GM18526 (cell line): ENCODE measurements around the gene SUN1.

ENCODE experiments used
- POLR2A ChIP-seq: IDR thresholded peaks from 3 replicates; pipeline ENCODE4 v1.6.1; 2011; ENCODE audit not compliant: insufficient read length; ENCODE audit errors: extremely low read depth

SUN1 gene

GRCh38 chr7:907158-907980 is 75.1 kb downstream of the SUN1 start:
- no peak for TF ChIP-seq POLR2A

DNA sequence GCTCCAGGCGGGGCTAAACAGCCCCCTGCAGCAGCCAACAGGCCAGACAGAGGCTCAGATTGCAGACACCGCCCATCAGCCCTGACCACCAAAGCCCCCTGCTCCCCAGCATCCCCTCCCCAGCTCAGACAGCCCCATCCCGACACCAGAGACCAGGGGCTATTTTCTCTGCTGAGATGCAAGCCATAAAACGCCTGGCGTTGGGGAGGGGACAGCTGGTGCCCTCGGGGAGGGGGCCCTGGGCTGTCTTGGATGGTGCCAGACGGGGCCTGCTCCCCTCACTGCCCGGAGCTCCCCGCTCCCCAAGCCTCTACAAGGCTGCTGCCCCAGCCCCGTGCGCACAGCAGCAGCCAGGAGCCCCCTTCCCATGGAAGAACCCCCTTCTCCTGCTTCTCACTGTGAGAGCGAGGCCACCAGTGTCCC is 75.9 kb downstream of the SUN1 start:
- no peak for TF ChIP-seq POLR2A

DNA sequence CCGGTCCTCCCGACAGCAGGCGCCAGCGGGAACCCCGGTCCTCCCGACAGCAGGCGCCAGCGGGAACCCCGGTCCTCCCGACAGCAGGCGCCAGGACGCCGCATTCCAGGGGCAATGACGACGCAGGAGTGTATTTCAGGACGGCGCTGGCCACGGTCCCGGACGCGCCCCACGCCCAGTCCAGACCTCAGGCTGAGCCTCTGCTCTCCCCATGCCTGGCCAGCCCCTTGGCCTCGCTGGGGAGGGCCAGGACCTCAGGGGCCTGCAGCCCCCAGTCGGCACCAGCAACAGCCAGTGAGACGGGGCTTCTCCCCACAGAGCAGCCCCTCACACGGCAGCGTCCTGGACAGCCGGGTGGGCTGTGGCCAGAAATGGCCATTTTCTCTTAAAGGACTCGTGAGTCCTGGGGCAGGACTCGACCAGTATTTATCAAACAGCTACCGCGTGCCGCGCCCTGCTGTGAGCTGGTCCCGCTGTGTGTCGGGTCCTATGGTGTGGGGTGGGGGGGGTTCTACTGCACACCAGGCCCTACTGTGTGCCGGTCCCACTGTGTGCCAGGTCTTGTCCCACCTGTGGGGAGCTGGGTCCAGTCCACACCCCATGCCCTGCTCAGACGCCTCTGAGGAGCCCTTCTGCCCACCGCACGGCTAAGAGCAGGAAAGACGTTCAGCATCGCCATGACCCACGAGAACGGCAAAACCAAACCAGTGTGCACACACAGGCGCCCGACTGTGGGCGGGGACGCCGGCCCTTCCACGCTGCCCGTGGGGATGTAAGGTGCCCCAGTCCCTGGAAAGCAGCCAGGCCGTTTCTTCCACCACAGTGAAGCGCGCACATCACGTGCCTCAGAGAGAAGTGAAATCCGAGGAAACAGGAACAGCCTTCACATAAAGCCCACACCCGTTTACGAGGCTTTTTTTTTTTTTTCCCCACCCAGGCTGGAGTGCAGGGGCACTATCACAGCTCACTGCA is 77.4 kb downstream of the SUN1 start:
- TF ChIP-seq POLR2A: no peak

DNA sequence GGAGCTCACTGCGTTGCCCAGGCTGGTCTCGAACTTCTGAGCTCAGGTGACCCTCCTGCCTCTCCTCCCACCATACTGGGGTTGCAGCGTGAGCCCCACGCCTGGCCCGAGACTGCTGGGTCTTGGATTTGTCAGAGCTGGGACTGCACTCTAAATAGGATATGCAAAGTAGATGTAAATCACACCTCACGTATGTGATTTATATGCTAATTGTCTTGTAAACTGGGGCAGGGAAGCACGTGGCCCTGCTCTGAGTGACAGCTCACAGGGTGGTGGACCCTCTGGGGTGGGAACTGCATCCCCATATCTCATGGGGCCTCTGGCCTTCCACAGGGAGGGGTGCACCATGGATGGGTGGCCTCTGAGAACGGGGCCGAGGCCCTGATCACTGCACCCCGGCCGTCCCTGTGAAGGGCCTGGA is 78.2 kb downstream of the SUN1 start:
- TF ChIP-seq POLR2A: no peak

GRCh38 chr7:910931-911431 is 78.7 kb downstream of the SUN1 start:
- TF ChIP-seq POLR2A: no peak

GRCh38 chr7:911791-912480 is 79.7 kb downstream of the SUN1 start:
- TF ChIP-seq POLR2A: no peak

DNA sequence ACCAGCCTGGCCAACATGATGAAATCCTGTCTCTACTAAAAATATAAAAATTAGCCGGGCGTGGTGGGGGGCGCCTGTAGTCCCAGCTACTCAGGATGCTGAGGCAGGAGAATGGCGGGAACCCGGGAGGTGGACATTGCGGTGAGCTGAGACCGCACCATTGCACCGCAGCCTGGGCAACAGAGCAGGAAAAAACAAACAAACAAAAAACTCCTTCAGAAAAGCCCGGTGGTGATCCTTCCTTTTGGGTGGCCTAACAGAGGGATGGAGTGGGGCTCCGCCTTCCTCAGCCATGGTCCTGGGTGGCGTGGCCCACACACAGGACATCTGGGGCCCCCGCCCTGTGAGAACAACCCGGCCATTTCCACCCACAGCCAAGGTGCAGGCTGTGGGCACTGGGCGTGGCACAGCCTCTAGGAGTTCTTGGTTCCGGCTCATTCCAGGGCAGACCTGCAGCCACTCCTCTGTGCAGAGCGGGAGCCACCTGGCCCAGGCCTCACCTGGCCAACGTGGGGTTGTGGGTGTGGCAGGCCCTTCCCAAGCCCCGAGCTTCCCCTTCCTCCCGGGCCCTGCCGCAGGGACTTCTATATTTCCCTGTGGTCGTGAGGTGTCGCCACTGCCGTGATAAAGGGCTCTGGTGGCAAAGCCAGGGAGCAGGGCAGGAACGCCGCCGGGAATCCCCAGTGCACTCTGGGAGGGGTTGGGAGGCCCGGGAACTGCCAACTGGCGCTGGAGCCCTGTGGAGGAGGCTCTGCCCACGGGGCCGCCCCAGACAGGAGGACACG is 81.7 kb downstream of the SUN1 start:
- no peak for TF ChIP-seq POLR2A

DNA sequence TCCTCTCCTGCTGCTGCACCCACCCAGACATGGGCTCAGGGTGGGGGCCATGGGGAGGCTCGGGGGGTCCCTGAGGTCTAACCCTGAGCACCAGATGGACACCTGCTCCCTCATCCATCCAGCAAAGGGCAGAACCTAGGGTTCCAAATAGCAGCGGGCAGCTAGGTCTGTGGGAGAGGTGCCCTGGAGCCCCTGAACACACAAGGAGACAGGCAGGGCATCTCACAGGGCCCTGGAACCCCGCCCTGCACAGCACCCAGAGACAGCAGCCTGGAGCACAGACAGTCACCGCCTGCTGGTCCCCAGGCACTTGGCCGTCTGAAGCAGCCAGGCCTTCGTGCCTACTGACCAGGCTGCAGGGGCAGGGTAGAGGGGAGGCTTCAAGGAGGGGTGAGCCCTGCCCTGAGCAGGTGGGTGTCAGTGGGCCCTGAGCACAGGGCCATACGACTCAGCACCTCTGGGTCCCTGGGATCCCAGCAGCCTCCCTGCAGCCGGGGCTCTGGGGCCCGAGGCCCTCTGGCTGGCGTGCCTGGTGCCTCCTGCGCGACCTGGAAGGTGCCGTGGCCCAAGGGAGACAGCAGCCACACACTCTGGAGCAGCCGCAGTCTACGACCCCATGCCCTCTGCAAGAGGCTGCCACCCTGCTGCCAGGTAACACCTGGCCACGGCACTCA is 82.4 kb downstream of the SUN1 start:
- no peak for TF ChIP-seq POLR2A

- no peak for TF ChIP-seq POLR2A
These were observed 83.3 kb downstream of the SUN1 start for GRCh38 chr7:915291-916218.

DNA sequence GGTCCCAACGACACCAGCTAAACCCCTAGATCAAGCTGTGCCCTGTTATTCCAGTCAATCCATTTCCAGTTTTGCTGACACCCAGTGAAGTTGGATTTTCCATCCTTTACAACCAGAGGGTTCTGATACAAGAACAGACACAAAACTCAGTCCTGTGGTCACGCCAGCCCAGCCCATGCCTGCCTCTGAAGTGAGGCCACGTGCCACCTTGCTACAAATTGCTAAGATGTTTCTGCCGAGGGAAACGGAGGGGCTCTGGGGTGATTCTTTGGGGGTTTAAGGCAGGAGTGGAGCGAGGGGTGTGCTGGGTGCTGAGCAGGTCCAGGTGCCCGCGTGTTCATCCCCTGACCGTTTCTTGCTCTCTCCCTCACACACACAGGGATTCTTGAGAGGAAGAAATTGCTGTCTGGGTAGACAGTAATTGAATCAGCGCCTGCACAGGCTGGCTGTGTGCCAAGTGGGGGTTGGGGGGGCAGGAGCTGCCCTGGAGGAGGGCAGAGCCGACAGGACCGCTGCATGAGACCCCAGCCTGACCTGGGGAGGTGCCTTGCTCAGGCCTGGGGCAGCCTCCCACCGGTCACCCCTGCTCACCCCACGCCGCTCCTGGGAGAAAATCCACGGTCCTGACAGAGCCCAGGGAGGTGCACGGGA is 84.1 kb downstream of the SUN1 start:
- no peak for TF ChIP-seq POLR2A

GRCh38 chr7:917255-918117 is 85.2 kb downstream of the SUN1 start:
- TF ChIP-seq POLR2A: no peak

GRCh38 chr7:918118-918425 is 85.8 kb downstream of the SUN1 start:
- no peak for TF ChIP-seq POLR2A
